MM.1S (cell line): ENCODE results near the gene GDF11.

Source experiments
- DNase-seq: peaks from one replicate; pipeline ENCODE4 v3.0.0-alpha.2; 2015
- H2AFZ ChIP-seq: fragments of 300-600 bp; sonication (generic); 2 replicates; pipeline ENCODE4 v1.6.0; 2016; ENCODE audit warnings: antibody characterized with exemption, low read length
- H3F3A ChIP-seq: fragments of 300-600 bp; sonication (generic); 2 replicates; pipeline ENCODE4 v1.6.1; 2016; ENCODE audit warnings: mild to moderate bottlenecking, antibody characterized with exemption, low read length, moderate library complexity, mixed read lengths; ENCODE audit not compliant: insufficient read depth
- H3K27ac ChIP-seq: fragments of 300-600 bp; sonication (generic); 2 replicates; pipeline ENCODE4 v1.5.1; 2016; ENCODE audit warnings: mild to moderate bottlenecking, low read length
- H3K27me3 ChIP-seq: fragments of 300-600 bp; sonication (generic); replicated peaks from 2 replicates; pipeline ENCODE4 v1.6.0; 2016; ENCODE audit warnings: low read length; ENCODE audit not compliant: insufficient read depth
- H3K36me3 ChIP-seq: fragments of 300-600 bp; sonication (generic); replicated peaks from 2 replicates; pipeline ENCODE4 v1.6.1; 2016; ENCODE audit warnings: mild to moderate bottlenecking, low read length, mixed read lengths; ENCODE audit not compliant: insufficient read depth
- H3K4me1 ChIP-seq: fragments of 300-600 bp; sonication (generic); 2 replicates; pipeline ENCODE4 v1.6.1; 2016; ENCODE audit warnings: low read length, mixed read lengths
- H3K4me2 ChIP-seq: fragments of 300-600 bp; sonication (generic); 2 replicates; pipeline ENCODE4 v1.6.0; 2016; ENCODE audit warnings: low read depth, low read length
- H3K4me3 ChIP-seq: fragments of 300-600 bp; sonication (generic); 2 replicates; pipeline ENCODE4 v1.5.1; 2016; ENCODE audit warnings: low read length, mixed read lengths
- H3K79me2 ChIP-seq: fragments of 300-600 bp; sonication (generic); 2 replicates; pipeline ENCODE4 v1.6.1; 2016; ENCODE audit warnings: mixed run types, low read length, mixed read lengths
- H3K9ac ChIP-seq: fragments of 300-600 bp; sonication (generic); 2 replicates; pipeline ENCODE4 v1.6.1; 2016; ENCODE audit warnings: low read length, mixed read lengths
- H3K9me2 ChIP-seq: fragments of 300-600 bp; sonication (generic); replicated peaks from 2 replicates; pipeline ENCODE4 v1.6.1; 2016; ENCODE audit warnings: mild to moderate bottlenecking, low read length, mixed read lengths; ENCODE audit not compliant: insufficient read depth
- H3K9me3 ChIP-seq: fragments of 300-600 bp; sonication (generic); replicated peaks from 2 replicates; pipeline ENCODE4 v1.6.1; 2016; ENCODE audit warnings: mild to moderate bottlenecking, low read length, mixed read lengths; ENCODE audit not compliant: insufficient read depth
- H4K20me1 ChIP-seq: fragments of 300-600 bp; sonication (generic); 2 replicates; pipeline ENCODE4 v1.6.1; 2016; ENCODE audit warnings: mild to moderate bottlenecking, low read length, moderate library complexity, mixed read lengths; ENCODE audit not compliant: insufficient read depth
- EZH2 ChIP-seq: fragments of 300-600 bp; sonication (generic); optimal IDR thresholded peaks from 2 replicates; pipeline ENCODE3; 2017; ENCODE audit warnings: low read depth, mild to moderate bottlenecking, antibody characterized with exemption, low read length, mixed read lengths
- EZH2phosphoT487 ChIP-seq: fragments of 300-600 bp; sonication (generic); IDR thresholded peaks from 2 replicates; pipeline ENCODE4 v1.6.1; 2018; ENCODE audit warnings: antibody characterized with exemption, low read length
- TF ChIP-seq, protein P1 (sequence below): fragments of 300-600 bp; sonication (generic); IDR thresholded peaks from 2 replicates; pipeline ENCODE4 v1.5.1; 2016; ENCODE audit warnings: antibody characterized with exemption, low read length, mixed read lengths

GDF11 gene

DNA sequence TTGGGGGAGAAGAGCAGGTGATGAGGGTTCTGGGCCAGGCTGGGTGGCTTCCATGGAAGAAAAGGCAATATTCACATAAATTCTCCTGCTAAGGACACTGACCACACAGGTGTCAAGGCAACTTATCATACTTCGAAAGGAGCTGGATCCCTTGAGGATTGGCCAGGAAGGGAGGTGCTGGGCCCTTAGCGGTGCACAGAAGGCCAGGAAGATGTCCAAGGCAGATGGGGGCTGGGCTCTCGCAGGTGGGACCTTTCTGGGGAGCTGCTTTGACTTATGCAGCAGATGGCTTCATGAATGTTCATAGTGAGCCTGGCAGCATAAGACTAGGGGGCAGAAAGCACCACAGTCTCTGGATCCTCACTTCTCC, 18.0 kb upstream of the GDF11 start:
- no peaks in the 10 kb centered on the region for H3K9me3 ChIP-seq
- H2AFZ ChIP-seq, result no peak overlapping the region
- no peaks in the 10 kb centered on the region for H3K36me3 ChIP-seq
- no peak for DNase-seq
- H3K4me2 ChIP-seq, result no peak overlapping the region
- H3K27me3 ChIP-seq, result no peaks in the 10 kb centered on the region
- H3K9ac ChIP-seq, result no peak overlapping the region
- peaks cover 15% of the 10 kb centered on the region for H3K79me2 ChIP-seq
- no peak overlapping the region for H3K27ac ChIP-seq
- H3K4me3 ChIP-seq, result no peak overlapping the region
- no peaks in the 10 kb centered on the region for H3K9me2 ChIP-seq
- TF ChIP-seq, protein P1, sequence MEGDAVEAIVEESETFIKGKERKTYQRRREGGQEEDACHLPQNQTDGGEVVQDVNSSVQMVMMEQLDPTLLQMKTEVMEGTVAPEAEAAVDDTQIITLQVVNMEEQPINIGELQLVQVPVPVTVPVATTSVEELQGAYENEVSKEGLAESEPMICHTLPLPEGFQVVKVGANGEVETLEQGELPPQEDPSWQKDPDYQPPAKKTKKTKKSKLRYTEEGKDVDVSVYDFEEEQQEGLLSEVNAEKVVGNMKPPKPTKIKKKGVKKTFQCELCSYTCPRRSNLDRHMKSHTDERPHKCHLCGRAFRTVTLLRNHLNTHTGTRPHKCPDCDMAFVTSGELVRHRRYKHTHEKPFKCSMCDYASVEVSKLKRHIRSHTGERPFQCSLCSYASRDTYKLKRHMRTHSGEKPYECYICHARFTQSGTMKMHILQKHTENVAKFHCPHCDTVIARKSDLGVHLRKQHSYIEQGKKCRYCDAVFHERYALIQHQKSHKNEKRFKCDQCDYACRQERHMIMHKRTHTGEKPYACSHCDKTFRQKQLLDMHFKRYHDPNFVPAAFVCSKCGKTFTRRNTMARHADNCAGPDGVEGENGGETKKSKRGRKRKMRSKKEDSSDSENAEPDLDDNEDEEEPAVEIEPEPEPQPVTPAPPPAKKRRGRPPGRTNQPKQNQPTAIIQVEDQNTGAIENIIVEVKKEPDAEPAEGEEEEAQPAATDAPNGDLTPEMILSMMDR, result no peak
- TF ChIP-seq EZH2 (no peak), EZH2phosphoT487 (no peak)
- peaks cover 10% of the 10 kb centered on the region for H3K4me1 ChIP-seq
- H3F3A ChIP-seq, result no peaks in the 10 kb centered on the region
- no peaks in the 10 kb centered on the region for H4K20me1 ChIP-seq

DNA sequence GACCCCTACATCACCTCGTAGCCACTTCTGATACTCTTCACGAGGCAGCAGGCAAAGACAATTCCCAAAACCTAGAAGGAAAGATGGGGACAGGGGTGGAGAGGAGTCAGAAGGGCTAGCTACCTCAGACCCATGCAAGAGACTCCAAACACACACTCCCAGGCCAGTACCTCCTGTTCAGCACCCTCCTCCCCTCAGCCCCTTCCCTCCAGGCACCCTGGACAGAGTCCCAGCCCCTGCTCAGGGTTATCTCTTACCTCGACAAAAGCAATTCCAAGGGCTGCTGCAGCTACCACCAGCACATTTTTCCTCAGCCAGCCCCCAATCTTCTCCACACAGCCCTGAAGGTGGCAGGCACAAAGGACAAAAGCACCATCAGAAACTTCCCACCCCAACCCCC, 17.4 kb upstream of the GDF11 start:
- no peak overlapping the region for H3K4me3 ChIP-seq
- no peak overlapping the region for H3K9ac ChIP-seq
- H3K4me1 ChIP-seq, result peaks cover 16% of the 10 kb centered on the region
- TF ChIP-seq EZH2phosphoT487 (no peak), EZH2 (no peak)
- TF ChIP-seq, protein P1, result no peak
- no peak for DNase-seq
- H2AFZ ChIP-seq, result no peak overlapping the region
- peaks cover 15% of the 10 kb centered on the region for H3K79me2 ChIP-seq
- no peaks in the 10 kb centered on the region for H3K9me3 ChIP-seq
- H3K4me2 ChIP-seq, result no peak overlapping the region
- H3K36me3 ChIP-seq, result no peaks in the 10 kb centered on the region
- no peaks in the 10 kb centered on the region for H3K9me2 ChIP-seq
- H4K20me1 ChIP-seq, result no peaks in the 10 kb centered on the region
- no peaks in the 10 kb centered on the region for H3K27me3 ChIP-seq
- H3F3A ChIP-seq, result no peaks in the 10 kb centered on the region
- H3K27ac ChIP-seq, result no peak overlapping the region

DNA sequence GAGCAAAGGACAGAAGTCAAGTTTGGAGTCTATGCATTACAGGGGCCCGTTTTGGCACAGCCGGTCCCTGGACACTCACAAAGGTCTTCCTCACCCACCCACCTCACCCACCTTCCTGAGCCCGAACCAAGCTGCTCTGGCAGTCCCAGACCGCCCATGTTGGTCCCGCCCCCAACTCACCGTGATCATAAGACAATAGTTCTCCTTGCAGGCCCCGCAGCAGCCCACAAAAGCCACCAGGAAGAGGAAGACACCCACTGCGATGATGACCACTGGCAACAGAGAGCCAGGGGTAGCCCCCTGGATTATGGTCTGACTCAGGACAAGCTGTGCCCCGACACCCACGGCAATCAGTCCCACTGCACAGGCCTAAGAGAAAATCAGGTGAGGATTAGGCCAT, 16.0 kb upstream of the GDF11 start:
- no peak for DNase-seq
- Histone ChIP-seq H3K79me2 (peaks cover 15% of the 10 kb centered on the region), H4K20me1 (no peaks in the 10 kb centered on the region)

More for the DNA sequence above, 16.0 kb upstream of the GDF11 start:
- H3K36me3 ChIP-seq, result no peaks in the 10 kb centered on the region
- H3K9me2 ChIP-seq, result no peaks in the 10 kb centered on the region
- no peak overlapping the region for H3K9ac ChIP-seq
- H3K4me2 ChIP-seq, result no peak overlapping the region
- no peaks in the 10 kb centered on the region for H3K9me3 ChIP-seq
- no peak overlapping the region for H2AFZ ChIP-seq
- no peak overlapping the region for H3K4me3 ChIP-seq
- no peaks in the 10 kb centered on the region for H3F3A ChIP-seq
- H3K4me1 ChIP-seq, result peaks cover 16% of the 10 kb centered on the region
- TF ChIP-seq, protein P1, result no peak
- TF ChIP-seq EZH2 (no peak), EZH2phosphoT487 (no peak)
- H3K27ac ChIP-seq, result no peak overlapping the region
- H3K27me3 ChIP-seq, result no peaks in the 10 kb centered on the region
